T-cell (primary cell): Measurements from ENCODE around the gene ANKRD65. TPM values are rescaled to one million over a fixed set of nuclear protein-coding genes. Genes with fewer than 3 reads are reported as not detected.
"Not testable (repeated sequence)": the region's sequence is repeated elsewhere in the genome, so short reads cannot be mapped to it uniquely, and the experiment has no call there.

ENCODE experiments used
- ATAC-seq, 4 experiments: fragments of 200-7000 bp in 3 of 4; fragments of 150-1000 bp in 1 of 4; cut with Tn5 transposase; replicated peaks in 1 of 4; 1 replicate in 3 of 4; 2 replicates in 1 of 4; pipeline ENCODE4 v1.10.0; 2021; ENCODE audit warnings: moderate library complexity in 3 of 4, mild to moderate bottlenecking in 2 of 4, moderate number of reproducible peaks in 1 of 4
- CTCF ChIA-PET, 2 donors: fragments of 300-600 bp; sonication (Branson Sonifier 250); formaldehyde crosslinking; loops; one replicate each; lab custom pipeline; 2022; ENCODE audit warnings: antibody characterized with exemption in 2 of 2; lab: Charles Lee
- POLR2A ChIA-PET, 2 donors: fragments of 300-600 bp; sonication (Branson Sonifier 250); formaldehyde crosslinking; loops; one replicate each; lab custom pipeline; 2022; ENCODE audit warnings: antibody characterized with exemption in 2 of 2; lab: Charles Lee
- DNase-seq, 35 experiments: peaks; one replicate each; pipeline versions ENCODE4 v3.0.0 to v3.0.0-alpha.2; 2013 to 2023
- H3K27ac ChIP-seq: one replicate; pipeline ENCODE4 v1.5.1; 2013; ENCODE audit warnings: low read length
- H3K27me3 ChIP-seq, 2 experiments: replicated peaks in 1 of 2; 1 replicate in 1 of 2; 2 replicates in 1 of 2; pipeline versions ENCODE4 v1.6.1 to v1.7.0; 2013; ENCODE audit warnings: low read length in 1 of 2, mixed read lengths in 1 of 2; ENCODE audit not compliant: control insufficient read depth in 2 of 2, insufficient read depth in 2 of 2; ENCODE audit errors: extremely low read depth in 1 of 2
- H3K36me3 ChIP-seq, 2 donors: 1 replicate in 1 of 2; 2 replicates in 1 of 2; pipeline versions ENCODE4 v1.6.1 to v1.7.0; 2013; ENCODE audit warnings: low read length in 1 of 2; ENCODE audit not compliant: control insufficient read depth in 2 of 2, insufficient read depth in 1 of 2; ENCODE audit errors: extremely low read depth in 1 of 2
- H3K4me1 ChIP-seq, 2 experiments: 1 replicate in 1 of 2; 2 replicates in 1 of 2; pipeline versions ENCODE4 v1.6.1 to v1.7.0; 2013; ENCODE audit warnings: low read length in 2 of 2, mixed read lengths in 1 of 2; ENCODE audit not compliant: insufficient read depth in 2 of 2, control insufficient read depth in 1 of 2; ENCODE audit errors: extremely low read depth in 1 of 2
- H3K4me3 ChIP-seq, 2 donors: 1 replicate in 1 of 2; 2 replicates in 1 of 2; pipeline versions ENCODE4 v1.5.1 to v1.7.0; 2013; ENCODE audit warnings: mild to moderate bottlenecking in 2 of 2, low read length in 1 of 2, moderate library complexity in 1 of 2; ENCODE audit not compliant: control insufficient read depth in 1 of 2; ENCODE audit errors: extremely low read depth in 1 of 2
- H3K9me3 ChIP-seq: 2 replicates; pipeline ENCODE4 v1.7.0; 2013
- H3K27ac Mint-ChIP-seq, 2 donors: one replicate each; pipeline ENCODE4 v1.8.0; 2020 to 2021; ENCODE audit warnings: mild to moderate bottlenecking in 2 of 2, mixed read lengths in 2 of 2
- H3K27me3 Mint-ChIP-seq, 2 donors: one replicate each; pipeline ENCODE4 v1.8.0; 2021 to 2022; ENCODE audit warnings: mixed read lengths in 2 of 2
- H3K36me3 Mint-ChIP-seq: one replicate; pipeline ENCODE4 v1.8.0; 2021; ENCODE audit warnings: mixed read lengths
- H3K4me1 Mint-ChIP-seq, 3 donors: one replicate each; pipeline ENCODE4 v1.8.0; 2020 to 2022; ENCODE audit warnings: mixed read lengths in 3 of 3, mild to moderate bottlenecking in 1 of 3
- H3K4me3 Mint-ChIP-seq, 3 donors: one replicate each; pipeline ENCODE4 v1.8.0; 2020 to 2022; ENCODE audit warnings: mild to moderate bottlenecking in 3 of 3, mixed read lengths in 3 of 3, moderate library complexity in 3 of 3
- H3K9me3 Mint-ChIP-seq, 3 donors: one replicate each; pipeline ENCODE4 v1.8.0; 2020 to 2022; ENCODE audit warnings: mixed read lengths in 3 of 3
- WGBS: methylation state at CpG from one replicate; pipeline ENCODE4 v1.1.5; 2013; ENCODE audit warnings: missing lambda C conversion rate; ENCODE audit not compliant: insufficient coverage; 5-methylcytosine and 5-hydroxymethylcytosine counted together
- total RNA-seq, 35 experiments: library from RNA in 6 of 35; stranded (reverse) in 6 of 35; fragments of 120-200 nt in 1 of 35; gene quantifications; one replicate each; pipeline versions ENCODE4 v1.2.1 to v1.2.4 and lab custom pipeline; 2013 to 2026

The ANKRD65 gene
- total RNA-seq, 5 donors from 2014 or later (not counting 1 experiment from before 2014, with no cell fraction given) = 0.20 TPM; not detected in 4

GRCh38 chr1:1460540-1461130 lies 39.6 kb upstream of the ANKRD65 start:
- no peak for ATAC-seq
- Histone ChIP-seq H3K4me1 (no peaks in the 10 kb centered on the region), H3K36me3 (no peaks in the 10 kb centered on the region), H3K27ac (no peak overlapping the region), H3K4me3 (no peak overlapping the region), H3K27me3 (peaks cover 0 to 38% of the 10 kb centered on the region in 2 experiments), H3K9me3 (no peaks in the 10 kb centered on the region)
- no peak for DNase-seq
- Mint-ChIP-seq H3K9me3 (no peaks in the 10 kb centered on the region), H3K4me3 (no peak overlapping the region), H3K27ac (no peak overlapping the region), H3K27me3 (peaks cover 0 to 6% of the 10 kb centered on the region in 2 donors), H3K4me1 (no peaks in the 10 kb centered on the region), H3K36me3 (no peaks in the 10 kb centered on the region)
- 50% methylated on average over 26 of the region's 27 CpGs for WGBS
- ChIA-PET CTCF (no interaction called here), POLR2A (no interaction called here)

GRCh38 chr1:1459711-1460110 lies 38.6 kb upstream of the ANKRD65 start:
- peaks cover 0 to 35% of the 10 kb centered on the region in 2 experiments for H3K27me3 ChIP-seq
- H3K4me1 Mint-ChIP-seq, H3K4me1 ChIP-seq, H3K4me3 ChIP-seq, H3K9me3 ChIP-seq, H3K27ac Mint-ChIP-seq, H3K36me3 ChIP-seq, H3K27ac ChIP-seq, H3K4me3 Mint-ChIP-seq, H3K27me3 Mint-ChIP-seq, CTCF ChIA-PET, POLR2A ChIA-PET, H3K36me3 Mint-ChIP-seq, ATAC-seq, H3K9me3 Mint-ChIP-seq, DNase-seq: not testable (repeated sequence)
- 82% methylated on average over 9 of the region's 14 CpGs for WGBS

- H3K4me3 ChIP-seq, H3K36me3 Mint-ChIP-seq, H3K4me3 Mint-ChIP-seq, H3K27ac Mint-ChIP-seq, ATAC-seq, H3K4me1 ChIP-seq, H3K27me3 Mint-ChIP-seq, CTCF ChIA-PET, H3K4me1 Mint-ChIP-seq, H3K9me3 ChIP-seq, DNase-seq, H3K27ac ChIP-seq, H3K9me3 Mint-ChIP-seq, POLR2A ChIA-PET, H3K36me3 ChIP-seq: not testable (repeated sequence)
- H3K27me3 ChIP-seq = peaks cover 0 to 35% of the 10 kb centered on the region in 2 experiments
- 87% methylated on average over 5 of the region's 19 CpGs for WGBS
Measured at GRCh38 chr1:1459156-1459555, 38.1 kb upstream of the ANKRD65 start.

- WGBS = 69% methylated on average over 9 of the region's 22 CpGs
- H3K9me3 ChIP-seq, H3K36me3 ChIP-seq, H3K4me1 ChIP-seq, H3K4me1 Mint-ChIP-seq, H3K4me3 Mint-ChIP-seq, H3K4me3 ChIP-seq, H3K27ac ChIP-seq, ATAC-seq, H3K27me3 Mint-ChIP-seq, H3K9me3 Mint-ChIP-seq, H3K36me3 Mint-ChIP-seq, H3K27ac Mint-ChIP-seq, DNase-seq, CTCF ChIA-PET, POLR2A ChIA-PET: not testable (repeated sequence)
- H3K27me3 ChIP-seq = peaks cover 0 to 28% of the 10 kb centered on the region in 2 experiments
Measured at GRCh38 chr1:1456683-1457255, 35.7 kb upstream of the ANKRD65 start.

GRCh38 chr1:1455934-1456333 lies 34.9 kb upstream of the ANKRD65 start:
- H3K9me3 Mint-ChIP-seq, H3K27me3 Mint-ChIP-seq, POLR2A ChIA-PET, ATAC-seq, CTCF ChIA-PET, H3K27ac Mint-ChIP-seq, H3K36me3 ChIP-seq, H3K27ac ChIP-seq, H3K4me1 ChIP-seq, H3K4me3 ChIP-seq, H3K4me3 Mint-ChIP-seq, H3K36me3 Mint-ChIP-seq, DNase-seq, H3K4me1 Mint-ChIP-seq, H3K9me3 ChIP-seq: not testable (repeated sequence)
- H3K27me3 ChIP-seq = peaks cover 0 to 22% of the 10 kb centered on the region in 2 experiments
- WGBS = no CpG with 5 or more reads among the region's 15 CpGs

- H3K27me3 Mint-ChIP-seq = peaks cover 0 to 1% of the 10 kb centered on the region in 2 donors
- no peak overlapping the region for H3K27ac Mint-ChIP-seq
- H3K9me3 ChIP-seq = no peaks in the 10 kb centered on the region
- ChIA-PET POLR2A (no interaction called here), CTCF (no interaction called here)
- ATAC-seq (no peak), DNase-seq (no peak)
- no peaks in the 10 kb centered on the region for H3K36me3 ChIP-seq
- H3K4me3 Mint-ChIP-seq = no peak overlapping the region
- no peaks in the 10 kb centered on the region for H3K4me1 Mint-ChIP-seq
- WGBS = 91% methylated on average over 18 of the region's 30 CpGs
- H3K27me3 ChIP-seq = peaks cover 0 to 17% of the 10 kb centered on the region in 2 experiments
- no peak overlapping the region for H3K27ac ChIP-seq
- no peaks in the 10 kb centered on the region for H3K4me1 ChIP-seq
- no peak overlapping the region for H3K4me3 ChIP-seq
- no peaks in the 10 kb centered on the region for H3K36me3 Mint-ChIP-seq
- no peaks in the 10 kb centered on the region for H3K9me3 Mint-ChIP-seq
Measured at GRCh38 chr1:1455366-1455884, 34.3 kb upstream of the ANKRD65 start.
